H9 (cell line): ENCODE results near the gene STC2. TPM values are rescaled to one million over a fixed set of nuclear protein-coding genes. Genes with fewer than 3 reads are reported as not detected.

Source experiments
- DNase-seq: peaks from one replicate; pipeline ENCODE4 v3.0.0-alpha.2; 2017
- H2AFZ ChIP-seq: one replicate; pipeline ENCODE4 v1.6.1; 2013; ENCODE audit warnings: mild to moderate bottlenecking, low read length, control low read depth, moderate library complexity
- H2AK5ac ChIP-seq: 2 replicates; pipeline ENCODE4 v1.6.1; 2013; ENCODE audit warnings: low read length, control low read depth, mixed read lengths; ENCODE audit not compliant: insufficient read length
- H2BK120ac ChIP-seq: one replicate; pipeline ENCODE4 v1.6.1; 2013; ENCODE audit warnings: low read depth, mild to moderate bottlenecking, low read length, control low read depth, inconsistent platforms; ENCODE audit not compliant: poor library complexity, severe bottlenecking
- H2BK12ac ChIP-seq: 2 replicates; pipeline ENCODE4 v1.6.1; 2013; ENCODE audit warnings: low read length, control low read depth, mixed read lengths, low read depth; ENCODE audit not compliant: insufficient read length
- H2BK15ac ChIP-seq: 2 replicates; pipeline ENCODE4 v1.6.1; 2013; ENCODE audit warnings: low read depth, low read length, control low read depth
- H2BK20ac ChIP-seq: one replicate; pipeline ENCODE4 v1.6.1; 2013; ENCODE audit warnings: low read depth, mild to moderate bottlenecking, low read length, control low read depth, inconsistent platforms; ENCODE audit not compliant: poor library complexity, severe bottlenecking
- H2BK5ac ChIP-seq: 2 replicates; pipeline ENCODE4 v1.6.1; 2013; ENCODE audit warnings: low read length, control low read depth, mixed read lengths; ENCODE audit not compliant: insufficient read length
- H3K14ac ChIP-seq: 2 replicates; pipeline ENCODE4 v1.6.1; 2013; ENCODE audit warnings: low read length, control low read depth; ENCODE audit not compliant: insufficient read depth
- H3K18ac ChIP-seq: 2 replicates; pipeline ENCODE4 v1.6.1; 2013; ENCODE audit warnings: low read depth, mild to moderate bottlenecking, mixed read lengths, low read length, control low read depth; ENCODE audit not compliant: insufficient read length
- H3K23ac ChIP-seq: 2 replicates; pipeline ENCODE4 v1.6.1; 2013; ENCODE audit warnings: low read length, control low read depth, mixed read lengths, low read depth; ENCODE audit not compliant: insufficient read length
- H3K23me2 ChIP-seq: 2 replicates; pipeline ENCODE4 v1.6.1; 2013; ENCODE audit warnings: low read depth, mild to moderate bottlenecking, mixed read lengths, low read length, control low read depth; ENCODE audit not compliant: insufficient read length, poor library complexity, severe bottlenecking
- H3K27ac ChIP-seq: 2 replicates; pipeline ENCODE4 v1.5.1; 2013; ENCODE audit warnings: low read length, control low read depth, mixed read lengths, low read depth; ENCODE audit not compliant: insufficient read length
- H3K27me3 ChIP-seq: 2 replicates; pipeline ENCODE4 v1.6.1; 2013; ENCODE audit warnings: low read length, control low read depth, inconsistent platforms; ENCODE audit not compliant: insufficient read depth
- H3K4ac ChIP-seq: 2 replicates; pipeline ENCODE4 v1.6.1; 2013; ENCODE audit warnings: low read depth, mild to moderate bottlenecking, control low read depth, inconsistent platforms, low read length, moderate library complexity
- H3K4me1 ChIP-seq: 2 replicates; pipeline ENCODE4 v1.6.1; 2013; ENCODE audit warnings: low read length, control low read depth, inconsistent platforms; ENCODE audit not compliant: insufficient read depth
- H3K4me2 ChIP-seq: 2 replicates; pipeline ENCODE4 v1.6.1; 2013; ENCODE audit warnings: low read length, control low read depth, mixed read lengths; ENCODE audit not compliant: insufficient read length, insufficient read depth
- H3K56ac ChIP-seq: 2 replicates; pipeline ENCODE4 v1.6.1; 2013; ENCODE audit warnings: low read depth, mild to moderate bottlenecking, mixed read lengths, low read length, control low read depth; ENCODE audit not compliant: insufficient read length
- H3K79me1 ChIP-seq: 2 replicates; pipeline ENCODE4 v1.6.1; 2013; ENCODE audit warnings: low read depth, mild to moderate bottlenecking, moderate library complexity, low read length, control low read depth, inconsistent platforms; ENCODE audit not compliant: insufficient read depth, poor library complexity, severe bottlenecking
- H3K79me2 ChIP-seq: 2 replicates; pipeline ENCODE4 v1.6.1; 2013; ENCODE audit warnings: low read length, control low read depth, inconsistent platforms; ENCODE audit not compliant: insufficient read depth
- H3K9ac ChIP-seq: 2 replicates; pipeline ENCODE4 v1.6.1; 2013; ENCODE audit warnings: low read length, control low read depth, mixed read lengths; ENCODE audit not compliant: insufficient read length; ENCODE audit errors: extremely low read depth
- H3K9me3 ChIP-seq: one replicate; pipeline ENCODE4 v1.6.1; 2013; ENCODE audit warnings: low read depth, low read length, inconsistent platforms; ENCODE audit not compliant: control insufficient read depth
- H3T11ph ChIP-seq: one replicate; pipeline ENCODE4 v1.6.1; 2013; ENCODE audit warnings: mild to moderate bottlenecking, low read length, control low read depth, inconsistent platforms
- H4K20me1 ChIP-seq: one replicate; pipeline ENCODE4 v1.6.1; 2013; ENCODE audit not compliant: control insufficient read depth, insufficient read length, insufficient read depth
- H4K5ac ChIP-seq: 2 replicates; pipeline ENCODE4 v1.6.1; 2013; ENCODE audit warnings: low read depth, mild to moderate bottlenecking, mixed read lengths, low read length, control low read depth; ENCODE audit not compliant: insufficient read length
- H4K8ac ChIP-seq: replicated peaks from 2 replicates; pipeline ENCODE4 v1.6.1; 2013; ENCODE audit warnings: low read length, control low read depth, mixed read lengths, low read depth; ENCODE audit not compliant: insufficient read length
- H4K91ac ChIP-seq: 2 replicates; pipeline ENCODE4 v1.6.1; 2013; ENCODE audit warnings: low read depth, mild to moderate bottlenecking, moderate library complexity, mixed read lengths, low read length, control low read depth; ENCODE audit not compliant: insufficient read length
- H3K27ac Mint-ChIP-seq, 3 experiments: 2 replicates in 2 of 3; 3 replicates in 1 of 3; pipeline ENCODE4 v1.8.0; 2020 to 2021; ENCODE audit warnings: mixed read lengths in 3 of 3, mild to moderate bottlenecking in 1 of 3, moderate library complexity in 1 of 3
- H3K27me3 Mint-ChIP-seq: 2 replicates; pipeline ENCODE4 v1.8.0; 2021; ENCODE audit warnings: low read depth, mild to moderate bottlenecking, moderate library complexity, mixed read lengths
- H3K36me3 Mint-ChIP-seq, 3 experiments: 2 replicates in 2 of 3; 3 replicates in 1 of 3; pipeline ENCODE4 v1.8.0; 2020 to 2021; ENCODE audit warnings: low read depth in 3 of 3, mixed read lengths in 3 of 3; ENCODE audit not compliant: insufficient read depth in 1 of 3
- H3K4me1 Mint-ChIP-seq, 2 experiments: 2 replicates each; pipeline ENCODE4 v1.8.0; 2020; ENCODE audit warnings: mixed read lengths in 2 of 2
- H3K4me3 Mint-ChIP-seq, 2 experiments: 2 replicates in 1 of 2; 3 replicates in 1 of 2; pipeline ENCODE4 v1.8.0; 2020 to 2021; ENCODE audit warnings: mild to moderate bottlenecking in 2 of 2, mixed read lengths in 2 of 2, moderate library complexity in 1 of 2
- H3K9me3 Mint-ChIP-seq, 2 experiments: 2 replicates in 1 of 2; 3 replicates in 1 of 2; pipeline ENCODE4 v1.8.0; 2020; ENCODE audit warnings: mild to moderate bottlenecking in 2 of 2, mixed read lengths in 2 of 2, moderate library complexity in 1 of 2
- CTCF ChIP-seq: fragments of 200-600 bp; sonication (generic); conservative IDR thresholded peaks from 3 replicates; pipeline ENCODE4 v1.8.0; 2021; ENCODE audit warnings: antibody characterized with exemption, mild to moderate bottlenecking
- WGBS: extraction: QIAGEN DNeasy Blood & Tissue Kit; methylation state at CpG from one replicate; pipeline ENCODE4 v1.1.7; 2013; ENCODE audit warnings: missing lambda C conversion rate, low lambda C conversion rate, mixed read lengths; ENCODE audit not compliant: insufficient read length; ENCODE audit errors: extremely low coverage; 5-methylcytosine and 5-hydroxymethylcytosine counted together
- total RNA-seq: library from RNA; stranded (reverse); gene quantifications from 2 replicates; pipeline ENCODE4 v1.2.1, GENCODE V29; 2021

STC2 gene
- total RNA-seq, 1 experiment from 2014 or later, result 77.7 TPM

- H3K4me2 ChIP-seq, result no peak overlapping the region
- H3K36me3 Mint-ChIP-seq, result peaks cover 4 to 7% (median 6%) of the 10 kb centered on the region in 3 experiments; a peak in 5 of 7 replicates
Observed at GRCh38 chr5:173331956-173332479, 3.8 kb upstream of the STC2 start.

More at GRCh38 chr5:173331956-173332479, 3.8 kb upstream of the STC2 start:
- Mint-ChIP-seq H3K27ac (no peak overlapping the region; a peak in 1 of 7 replicates), H3K4me1 (peaks cover 26 to 30% of the 10 kb centered on the region in 2 experiments), H3K9me3 (peaks cover 0 to 4% of the 10 kb centered on the region in 2 experiments; a peak in 2 of 5 replicates), H3K4me3 (no peak overlapping the region; a peak in 1 of 5 replicates), H3K27me3 (peaks cover 17% of the 10 kb centered on the region)
- H2BK15ac ChIP-seq, result no peak overlapping the region
- H2BK120ac ChIP-seq, result no peak overlapping the region
- H3K79me1 ChIP-seq, result no peaks in the 10 kb centered on the region
- WGBS, result no CpG with 5 or more reads among the region's 16 CpGs
- no peak overlapping the region for H2AK5ac ChIP-seq
- DNase-seq, result peak; percentile 79
- H3K23ac ChIP-seq, result no peak overlapping the region
- H4K20me1 ChIP-seq, result no peaks in the 10 kb centered on the region
- H2BK5ac ChIP-seq, result no peak overlapping the region
- no peaks in the 10 kb centered on the region; the same call in 1 of the 2 replicates for H3K27me3 ChIP-seq
- H3K14ac ChIP-seq, result no peak overlapping the region
- H4K91ac ChIP-seq, result no peak overlapping the region
- no peak overlapping the region for H3T11ph ChIP-seq
- H2BK12ac ChIP-seq, result no peak overlapping the region
- H3K9ac ChIP-seq, result no peak overlapping the region
- no peaks in the 10 kb centered on the region for H3K4me1 ChIP-seq
- H3K18ac ChIP-seq, result no peak overlapping the region
- no peak overlapping the region for H2BK20ac ChIP-seq
- H3K79me2 ChIP-seq, result peaks cover 5% of the 10 kb centered on the region; the same call in 1 of the 2 replicates
- no peak overlapping the region for H3K4ac ChIP-seq
- H4K8ac ChIP-seq, result no peak overlapping the region
- no peak overlapping the region for H4K5ac ChIP-seq
- no peak overlapping the region for H3K56ac ChIP-seq
- no peak overlapping the region for H3K27ac ChIP-seq
- no peaks in the 10 kb centered on the region for H3K9me3 ChIP-seq
- TF ChIP-seq CTCF, result peak; percentile 91
- H2AFZ ChIP-seq, result no peak overlapping the region
- H3K23me2 ChIP-seq, result peaks cover 17% of the 10 kb centered on the region
